Uterus (tissue), 2 donors: ENCODE data around the gene DMD.

ENCODE experiments used
- POLR2A ChIP-seq, 2 donors: fragments of 450-650 bp; IDR thresholded peaks; one replicate each; pipeline ENCODE4 v1.6.1; 2016; ENCODE audit warnings: antibody characterized with exemption in 2 of 2, mild to moderate bottlenecking in 1 of 2, moderate library complexity in 1 of 2
- TF ChIP-seq, protein P1 (sequence below), 4 experiments: fragments of 200-600 bp in 2 of 4; fragments of 450-650 bp in 2 of 4; sonication (generic) in 2 of 4; IDR thresholded peaks; one replicate each; pipeline ENCODE4 v1.5.1; 2016 to 2019; ENCODE audit warnings: antibody characterized with exemption in 4 of 4, mild to moderate bottlenecking in 2 of 4, moderate library complexity in 1 of 4

DNA sequence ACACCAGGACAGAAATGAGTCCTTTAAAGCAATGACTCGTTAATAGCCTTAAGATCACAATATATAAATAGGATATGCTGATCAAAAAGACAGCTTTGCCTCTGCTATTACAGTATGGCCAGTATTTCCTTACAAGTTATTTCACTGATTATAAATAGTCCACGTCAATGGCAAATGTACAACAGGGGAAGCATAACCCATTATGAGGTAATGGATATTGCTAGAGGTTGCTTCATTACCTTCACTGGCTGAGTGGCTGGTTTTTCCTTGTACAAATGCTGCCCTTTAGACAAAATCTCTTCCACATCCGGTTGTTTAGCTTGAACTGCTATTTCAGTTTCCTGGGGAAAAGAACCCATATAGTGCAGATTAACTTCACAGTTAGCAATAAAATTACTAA is 1374.9 kb downstream of the DMD start:
- TF ChIP-seq, protein P1, sequence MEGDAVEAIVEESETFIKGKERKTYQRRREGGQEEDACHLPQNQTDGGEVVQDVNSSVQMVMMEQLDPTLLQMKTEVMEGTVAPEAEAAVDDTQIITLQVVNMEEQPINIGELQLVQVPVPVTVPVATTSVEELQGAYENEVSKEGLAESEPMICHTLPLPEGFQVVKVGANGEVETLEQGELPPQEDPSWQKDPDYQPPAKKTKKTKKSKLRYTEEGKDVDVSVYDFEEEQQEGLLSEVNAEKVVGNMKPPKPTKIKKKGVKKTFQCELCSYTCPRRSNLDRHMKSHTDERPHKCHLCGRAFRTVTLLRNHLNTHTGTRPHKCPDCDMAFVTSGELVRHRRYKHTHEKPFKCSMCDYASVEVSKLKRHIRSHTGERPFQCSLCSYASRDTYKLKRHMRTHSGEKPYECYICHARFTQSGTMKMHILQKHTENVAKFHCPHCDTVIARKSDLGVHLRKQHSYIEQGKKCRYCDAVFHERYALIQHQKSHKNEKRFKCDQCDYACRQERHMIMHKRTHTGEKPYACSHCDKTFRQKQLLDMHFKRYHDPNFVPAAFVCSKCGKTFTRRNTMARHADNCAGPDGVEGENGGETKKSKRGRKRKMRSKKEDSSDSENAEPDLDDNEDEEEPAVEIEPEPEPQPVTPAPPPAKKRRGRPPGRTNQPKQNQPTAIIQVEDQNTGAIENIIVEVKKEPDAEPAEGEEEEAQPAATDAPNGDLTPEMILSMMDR (IDR thresholded peaks at IDR 0.05): no peak
- no peak for TF ChIP-seq POLR2A (IDR thresholded peaks at IDR 0.05)
